Endothelial cell (in vitro differentiated cells): Measurements from ENCODE around the gene RAB44. TPM values are rescaled to one million over a fixed set of nuclear protein-coding genes. Genes with fewer than 3 reads are reported as not detected.

Source experiments
- DNase-seq: peaks from one replicate; pipeline ENCODE4 v3.0.0; 2021; ENCODE audit warnings: low spot score
- H3K27ac Mint-ChIP-seq: one replicate; pipeline ENCODE4 v1.8.0; 2021; ENCODE audit warnings: mixed read lengths, inconsistent platforms; ENCODE audit not compliant: unreplicated experiment
- H3K27me3 Mint-ChIP-seq: one replicate; pipeline ENCODE4 v1.8.0; 2021; ENCODE audit warnings: mild to moderate bottlenecking, moderate library complexity, mixed read lengths, inconsistent platforms; ENCODE audit not compliant: unreplicated experiment
- H3K36me3 Mint-ChIP-seq: one replicate; pipeline ENCODE4 v1.8.0; 2021; ENCODE audit warnings: mild to moderate bottlenecking, low read depth, mixed read lengths, inconsistent platforms; ENCODE audit not compliant: unreplicated experiment
- H3K4me1 Mint-ChIP-seq: one replicate; pipeline ENCODE4 v1.8.0; 2021; ENCODE audit warnings: mild to moderate bottlenecking, mixed read lengths, inconsistent platforms; ENCODE audit not compliant: unreplicated experiment
- H3K4me3 Mint-ChIP-seq: one replicate; pipeline ENCODE4 v1.8.0; 2021; ENCODE audit warnings: mild to moderate bottlenecking, mixed read lengths, inconsistent platforms; ENCODE audit not compliant: unreplicated experiment
- H3K9me3 Mint-ChIP-seq: one replicate; pipeline ENCODE4 v1.8.0; 2021; ENCODE audit warnings: mixed read lengths, inconsistent platforms; ENCODE audit not compliant: unreplicated experiment
- CTCF ChIP-seq: fragments of 200-600 bp; sonication (generic); IDR thresholded peaks from one replicate; pipeline ENCODE4 v1.5.0; 2021; ENCODE audit warnings: antibody characterized with exemption; ENCODE audit not compliant: unreplicated experiment
- total RNA-seq: library from RNA; stranded (reverse); fragmentation: NEBNext Ultra II Directional; extraction: Animal tissue kit (Norgen Biotek cat#: 25700); gene quantifications from one replicate; pipeline ENCODE4 v1.2.1, GENCODE V29; 2021; ENCODE audit not compliant: unreplicated experiment

Gene RAB44
- total RNA-seq, 1 donor from 2014 or later: not detected

DNA sequence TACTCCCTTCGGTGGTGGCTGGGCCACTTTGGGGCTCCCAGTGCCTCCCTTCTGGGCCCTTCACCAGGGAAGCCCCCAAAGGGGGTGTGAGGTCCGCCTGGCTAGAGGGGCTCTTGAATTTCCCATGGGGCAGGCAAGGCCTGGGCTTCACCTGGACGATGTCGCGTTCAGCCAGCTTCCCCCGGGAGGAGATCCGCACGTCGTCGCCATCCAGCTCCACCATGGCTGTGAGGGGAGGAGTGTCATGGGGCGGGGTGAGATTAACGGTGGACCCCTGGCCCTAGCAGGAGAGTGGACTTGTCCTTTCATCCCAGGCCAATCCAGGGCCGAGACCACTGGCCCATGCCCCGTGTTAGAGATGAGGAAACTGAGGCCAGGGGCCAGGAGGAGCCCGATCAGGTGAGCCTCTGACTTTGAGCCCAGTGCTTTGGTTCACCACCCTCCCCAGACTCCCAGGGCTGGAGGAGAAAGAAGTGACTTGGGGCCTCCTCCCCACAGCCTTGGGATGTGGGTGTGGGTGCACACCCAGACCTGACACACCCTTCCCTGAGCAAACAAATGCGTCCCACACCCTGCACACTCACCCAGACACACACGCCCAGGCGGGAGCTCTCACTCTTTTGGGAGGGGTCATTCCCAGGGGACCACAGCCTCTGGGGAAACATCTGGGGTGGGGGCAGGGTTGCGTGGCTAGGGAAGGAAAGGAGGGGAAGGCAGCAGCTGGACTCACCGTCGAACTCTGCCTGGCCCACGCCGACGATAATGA, 46.1 kb downstream of the RAB44 start:
- Mint-ChIP-seq H3K4me3 (no peak overlapping the region), H3K27me3 (peaks cover 11% of the 10 kb centered on the region), H3K4me1 (peaks cover 21% of the 10 kb centered on the region), H3K9me3 (no peaks in the 10 kb centered on the region), H3K27ac (no peak overlapping the region), H3K36me3 (peaks cover 20% of the 10 kb centered on the region)
- DNase-seq: no peak
- TF ChIP-seq CTCF: no peak

- Mint-ChIP-seq H3K9me3 (no peaks in the 10 kb centered on the region), H3K27ac (no peak overlapping the region), H3K27me3 (peaks cover 15% of the 10 kb centered on the region), H3K36me3 (peaks cover 23% of the 10 kb centered on the region), H3K4me3 (no peak overlapping the region), H3K4me1 (peaks cover 21% of the 10 kb centered on the region)
- DNase-seq: no peak
- no peak for TF ChIP-seq CTCF
Observed at GRCh38 chr6:36744304-36744673, 46.7 kb downstream of the RAB44 start.

GRCh38 chr6:36745283-36745682, 47.7 kb downstream of the RAB44 start:
- DNase-seq: no peak
- Mint-ChIP-seq H3K9me3 (no peaks in the 10 kb centered on the region), H3K27me3 (peaks cover 15% of the 10 kb centered on the region), H3K4me3 (no peak overlapping the region), H3K4me1 (peaks cover 17% of the 10 kb centered on the region), H3K27ac (no peak overlapping the region), H3K36me3 (peaks cover 30% of the 10 kb centered on the region)
- TF ChIP-seq CTCF: no peak

- peaks cover 34% of the 10 kb centered on the region for H3K36me3 Mint-ChIP-seq
- DNase-seq: no peak
- H3K27ac Mint-ChIP-seq: no peak overlapping the region
- no peak overlapping the region for H3K4me3 Mint-ChIP-seq
- no peaks in the 10 kb centered on the region for H3K9me3 Mint-ChIP-seq
- H3K27me3 Mint-ChIP-seq: peaks cover 15% of the 10 kb centered on the region
- H3K4me1 Mint-ChIP-seq: peaks cover 12% of the 10 kb centered on the region
- TF ChIP-seq CTCF: no peak
Observed at GRCh38 chr6:36745836-36746235, 48.2 kb downstream of the RAB44 start.

DNA sequence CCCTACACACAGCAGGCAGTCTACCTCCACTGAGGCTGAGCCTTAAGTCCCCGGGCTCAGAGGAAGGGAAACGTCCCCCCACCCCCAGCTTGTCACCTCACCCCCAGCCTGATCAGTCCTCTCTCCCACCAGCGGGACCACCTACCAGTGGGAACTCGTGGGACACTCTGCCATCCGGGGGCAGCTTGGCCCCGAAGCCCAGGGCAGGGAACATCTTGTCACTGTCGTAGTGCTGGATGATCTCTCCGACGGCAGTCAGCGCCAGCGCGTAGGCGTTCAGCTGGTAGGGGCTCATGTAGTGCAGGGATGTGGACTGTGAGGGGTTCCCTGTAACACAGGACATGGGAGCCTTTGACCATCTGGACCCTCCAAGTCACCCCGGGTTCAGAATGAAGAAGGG, 48.6 kb downstream of the RAB44 start:
- Mint-ChIP-seq H3K4me1 (peaks cover 12% of the 10 kb centered on the region), H3K27ac (no peak overlapping the region), H3K4me3 (no peak overlapping the region), H3K36me3 (peaks cover 34% of the 10 kb centered on the region), H3K9me3 (no peaks in the 10 kb centered on the region), H3K27me3 (peaks cover 15% of the 10 kb centered on the region)
- no peak for TF ChIP-seq CTCF
- no peak for DNase-seq
